K562 (cell line): Measurements from ENCODE around the gene BHLHE23.

ENCODE experiments used
- ARHGAP35 ChIP-seq: fragments of 450-650 bp; IDR thresholded peaks from 2 replicates; pipeline ENCODE4 v1.6.1; 2018; ENCODE audit not compliant: partially characterized antibody
- ARID1B ChIP-seq: fragments of 450-650 bp; IDR thresholded peaks from 2 replicates; pipeline ENCODE4 v1.6.1; 2016; ENCODE audit warnings: antibody characterized with exemption, mild to moderate bottlenecking, inconsistent platforms
- CHD2 ChIP-seq: IDR thresholded peaks from 2 replicates; pipeline ENCODE4 v1.6.1; 2011; ENCODE audit warnings: low read depth, low read length
- ERF ChIP-seq: fragments of 450-650 bp; formaldehyde crosslinking; IDR thresholded peaks from 2 replicates; pipeline ENCODE4 v1.4.0; 2020; ENCODE audit warnings: mild to moderate bottlenecking, mixed read lengths
- FOXJ3 ChIP-seq: sonication (generic); formaldehyde crosslinking; IDR thresholded peaks from 2 replicates; pipeline ENCODE4 v1.4.0; 2020; ENCODE audit warnings: mild to moderate bottlenecking, missing genetic modification reagents
- ILK ChIP-seq: fragments of 450-650 bp; IDR thresholded peaks from 2 replicates; pipeline ENCODE4 v1.6.1; 2016; ENCODE audit warnings: missing genetic modification characterization, low read depth, mild to moderate bottlenecking, missing compliant biosample characterization, moderate library complexity, borderline replicate concordance
- KAT8 ChIP-seq: fragments of 450-650 bp; IDR thresholded peaks from 2 replicates; pipeline ENCODE4 v1.6.1; 2016; ENCODE audit warnings: low read depth, mild to moderate bottlenecking
- NFE2L1 ChIP-seq: fragments of 450-650 bp; IDR thresholded peaks from 2 replicates; pipeline ENCODE4 v1.6.1; 2016; ENCODE audit warnings: missing genetic modification characterization, low read depth, mild to moderate bottlenecking, missing compliant biosample characterization, moderate library complexity, borderline replicate concordance
- PCBP2 ChIP-seq: fragments of 200-400 bp; formaldehyde crosslinking; IDR thresholded peaks from 2 replicates; pipeline ENCODE4 v1.6.1; 2018; ENCODE audit warnings: low read length, low read depth, mild to moderate bottlenecking, moderate library complexity; ENCODE audit not compliant: poor library complexity, severe bottlenecking
- RAD21 ChIP-seq, 2 experiments: fragments of 250-450 bp in 1 of 2; fragments of 450-650 bp in 1 of 2; sonication (Bioruptor Pico) in 1 of 2; formaldehyde crosslinking in 1 of 2; IDR thresholded peaks in 1 of 2; conservative IDR thresholded peaks in 1 of 2; 2 replicates each; pipeline versions ENCODE4 v1.4.0 to v1.8.0; 2020 to 2022; ENCODE audit warnings: mild to moderate bottlenecking in 2 of 2, moderate library complexity in 1 of 2
- RBBP5 ChIP-seq: fragments of 200-600 bp; sonication (generic); IDR thresholded peaks from 2 replicates; pipeline ENCODE4 v1.6.1; 2012; ENCODE audit warnings: borderline replicate concordance, mild to moderate bottlenecking, low read length, control low read depth, inconsistent platforms; ENCODE audit not compliant: insufficient read depth, poor library complexity, severe bottlenecking
- RBM25 ChIP-seq: fragments of 200-400 bp; formaldehyde crosslinking; IDR thresholded peaks from 2 replicates; pipeline ENCODE4 v1.6.1; 2018; ENCODE audit warnings: low read length, low read depth, moderate library complexity; ENCODE audit not compliant: severe bottlenecking
- SOX6 ChIP-seq: fragments of 450-650 bp; IDR thresholded peaks from 2 replicates; pipeline ENCODE4 v1.6.1; 2014; ENCODE audit warnings: mild to moderate bottlenecking
- ZNF232 ChIP-seq: sonication (generic); formaldehyde crosslinking; IDR thresholded peaks from 2 replicates; pipeline ENCODE4 v1.8.0; 2022; ENCODE audit warnings: mild to moderate bottlenecking, missing genetic modification reagents

DNA sequence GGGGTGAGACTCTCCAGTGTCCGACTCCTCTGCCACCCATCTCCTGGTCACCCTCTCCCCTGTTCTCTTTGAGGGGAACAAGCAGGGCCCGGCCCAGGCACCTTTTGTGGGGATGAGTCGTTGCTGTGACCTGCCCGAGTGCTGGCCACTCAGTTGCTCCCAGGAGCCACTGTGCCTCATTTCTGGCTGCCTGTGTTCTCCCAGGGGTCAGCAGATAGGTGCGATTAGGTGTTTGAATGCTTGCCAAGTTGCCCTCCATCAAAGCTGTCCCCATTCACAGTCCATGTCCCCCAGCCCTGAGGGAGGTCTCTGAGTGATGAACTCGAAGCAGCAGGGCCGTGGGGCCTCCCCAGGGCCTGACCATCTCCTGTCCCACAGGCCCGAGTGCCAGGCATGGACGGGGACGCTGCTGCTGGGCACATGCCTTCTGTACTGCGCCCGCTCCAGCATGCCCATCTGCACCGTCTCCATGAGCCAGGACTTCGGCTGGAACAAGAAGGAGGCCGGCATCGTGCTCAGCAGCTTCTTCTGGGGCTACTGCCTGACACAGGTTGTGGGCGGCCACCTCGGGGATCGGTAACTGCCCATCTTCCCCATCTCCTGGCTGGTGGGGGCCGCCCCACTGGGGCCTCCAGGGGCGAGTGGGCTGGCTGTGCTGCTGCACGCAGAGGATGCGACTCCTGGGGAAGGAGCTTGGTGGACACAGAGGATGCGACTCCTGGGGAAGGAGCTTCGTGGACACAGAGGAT, 50.2 kb downstream of the BHLHE23 start:
- TF ChIP-seq NFE2L1 (tag) = no peak
- TF ChIP-seq RBBP5 = no peak
- TF ChIP-seq RBM25 = no peak
- no peak for TF ChIP-seq ILK (tag)
- no peak for TF ChIP-seq ZNF232
- no peak for TF ChIP-seq KAT8
- TF ChIP-seq ARID1B = no peak
- no peak for TF ChIP-seq ERF (CRISPR knock-in tag)
- TF ChIP-seq CHD2 = no peak
- TF ChIP-seq SOX6 = no peak
- TF ChIP-seq ARHGAP35 = no peak
- TF ChIP-seq FOXJ3 (CRISPR knock-in tag) = no peak
- TF ChIP-seq RAD21 (CRISPR knock-in tag; conservative IDR thresholded peaks at IDR 0.05 in 1 of 2, IDR thresholded peaks at IDR 0.05 in 1 of 2) = no peak
- TF ChIP-seq PCBP2 = no peak
